Left forelimb (tissue), 1 donor: ENCODE data around the gene GALNT14.
A peak's percentile ranks its signal among the peaks of the same experiment; 100 is the strongest.
"Not testable (repeated sequence)": the region's sequence is repeated elsewhere in the genome, so short reads cannot be mapped to it uniquely, and the experiment has no call there.

Source experiments
- DNase-seq: peaks from one replicate; pipeline ENCODE4 v3.0.0-alpha.2; 2018; ENCODE audit warnings: low spot score

GALNT14 gene

DNA sequence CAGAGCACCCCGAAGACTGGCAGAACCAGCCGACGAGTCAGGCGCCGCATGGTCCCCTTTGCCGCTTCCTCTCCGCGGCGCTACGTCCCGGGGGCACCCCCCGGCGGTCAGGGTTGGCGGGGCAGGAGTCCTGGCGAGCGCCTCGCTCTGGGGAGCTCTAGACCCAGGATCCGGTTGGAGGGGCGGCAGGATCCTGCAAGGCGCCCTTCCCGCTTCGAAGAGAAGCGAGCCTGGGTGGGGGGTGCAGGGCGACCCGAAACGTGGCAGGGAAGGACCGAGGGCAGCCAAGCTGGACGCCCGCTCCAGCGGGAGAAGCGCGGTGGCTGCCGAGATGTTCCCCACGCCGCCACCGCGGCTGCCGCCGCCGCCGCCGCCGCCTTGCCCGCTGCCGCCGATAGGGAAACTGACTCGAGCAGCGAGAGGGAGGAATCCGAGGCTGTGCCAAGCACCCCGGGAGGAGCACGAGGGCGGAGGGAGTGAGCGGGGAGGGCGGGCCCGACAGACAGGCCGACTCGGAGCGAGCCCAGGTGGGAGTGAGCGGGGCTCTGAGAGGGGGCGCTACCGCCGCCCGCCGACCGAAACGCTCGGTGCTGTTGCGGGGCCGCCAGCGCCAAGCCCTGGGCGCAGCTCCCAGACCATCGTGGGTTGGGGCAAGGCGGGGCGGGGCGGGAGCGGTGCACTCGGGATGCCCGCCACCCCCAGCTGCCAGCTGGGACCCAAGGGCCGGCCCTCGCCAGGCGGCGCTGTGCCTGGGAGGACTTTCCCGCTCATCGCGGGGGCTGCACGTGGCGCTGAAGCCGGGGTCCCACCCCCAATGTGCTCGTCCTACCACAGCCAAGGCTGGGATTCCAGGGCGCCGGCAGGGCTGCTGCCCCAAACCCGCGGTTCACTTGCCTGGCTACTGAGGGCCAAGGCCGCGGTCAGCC is at the start of gene GALNT14:
TSS of gene GALNT14 (minus strand) at position 404 of the 926 bp plus-strand sequence. CDS start at position 50, 354 bp downstream.
- DNase-seq: peak; percentile 69

GRCh38 chr2:31187166-31187565 is 48.9 kb upstream of the GALNT14 start:
- DNase-seq: no peak

DNA sequence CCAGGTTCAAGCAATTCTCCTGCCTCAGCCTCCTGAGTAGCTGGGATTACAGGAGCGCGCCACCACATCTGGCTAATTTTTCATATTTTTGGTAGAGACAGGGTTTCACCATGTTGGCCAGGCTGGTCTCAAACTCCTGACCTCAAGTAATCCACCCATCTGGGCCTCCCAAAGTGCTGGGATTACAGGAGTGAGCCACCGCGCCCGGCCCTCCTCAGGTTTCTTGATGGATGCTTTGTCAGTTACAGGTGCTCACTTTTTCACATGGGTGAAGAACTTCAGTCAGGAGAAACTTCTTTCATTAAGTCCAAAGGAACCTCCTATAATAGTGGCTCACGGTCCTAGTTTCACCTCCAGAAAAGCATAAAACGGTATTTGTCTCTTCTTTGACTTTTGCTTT is 45.7 kb upstream of the GALNT14 start:
- not testable (repeated sequence) for DNase-seq

DNA sequence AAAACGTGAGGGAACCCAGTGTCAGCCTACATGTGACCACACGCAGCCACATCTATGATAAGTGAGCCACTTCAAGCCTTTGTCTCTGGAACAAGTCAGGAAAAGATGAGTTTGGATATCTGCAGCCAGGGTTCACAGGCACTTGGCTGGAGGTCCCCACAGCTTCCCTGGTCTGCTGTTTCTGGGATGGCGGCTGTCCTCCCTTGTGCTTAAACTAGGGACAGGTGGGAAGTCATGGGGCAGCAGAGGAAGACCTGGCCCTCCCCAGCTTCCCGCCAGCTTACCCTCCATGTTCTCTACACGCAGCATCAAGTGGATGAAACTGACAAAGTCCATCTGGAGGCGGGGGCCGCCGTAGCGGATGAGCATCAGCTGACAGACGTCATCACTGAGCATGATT is 38.5 kb upstream of the GALNT14 start:
- no peak for DNase-seq

DNA sequence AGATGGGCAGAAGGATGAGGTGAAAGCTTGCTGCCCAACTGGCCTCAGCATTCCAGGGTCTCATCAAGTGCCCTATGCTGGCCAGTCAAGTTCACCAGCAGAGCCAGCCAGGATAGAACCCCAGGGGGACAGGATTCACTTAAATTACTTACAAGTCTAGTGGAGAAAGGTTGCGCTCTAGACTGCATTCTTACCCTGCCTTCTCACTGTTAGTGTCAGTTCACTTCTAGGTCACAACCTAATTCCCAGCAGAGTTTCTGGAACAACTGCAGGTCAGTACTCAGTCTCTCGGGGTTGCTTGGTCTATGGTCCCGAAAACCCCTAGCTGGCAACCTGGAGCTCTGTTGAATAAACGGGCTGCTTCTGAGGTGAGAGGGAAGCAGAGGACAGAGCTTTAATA is 32.9 kb upstream of the GALNT14 start:
- no peak for DNase-seq

- no peak for DNase-seq
Measured at GRCh38 chr2:31170071-31170698, 31.9 kb upstream of the GALNT14 start.

DNA sequence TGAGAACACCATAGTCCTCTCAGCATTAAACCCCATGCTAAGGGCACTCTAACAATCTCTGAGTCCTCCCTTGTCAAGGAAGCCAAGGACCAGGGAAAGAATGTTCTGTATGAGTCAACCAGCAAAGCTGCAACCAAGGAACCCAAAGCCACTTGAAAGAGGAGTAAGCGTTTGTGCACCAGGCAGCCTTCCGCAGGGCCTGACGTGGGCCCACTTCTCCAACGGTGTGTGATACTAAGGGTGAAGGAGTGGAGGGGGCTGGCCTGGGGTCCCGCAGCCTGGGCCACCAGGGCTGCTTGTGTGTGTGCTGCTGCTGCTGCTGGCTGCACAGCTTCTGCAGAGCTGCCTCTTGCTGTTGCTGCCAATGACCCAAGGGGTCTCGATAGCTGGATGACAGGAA is 30.1 kb upstream of the GALNT14 start:
- DNase-seq: no peak

GRCh38 chr2:31166925-31167324 is 28.7 kb upstream of the GALNT14 start:
- no peak for DNase-seq

DNA sequence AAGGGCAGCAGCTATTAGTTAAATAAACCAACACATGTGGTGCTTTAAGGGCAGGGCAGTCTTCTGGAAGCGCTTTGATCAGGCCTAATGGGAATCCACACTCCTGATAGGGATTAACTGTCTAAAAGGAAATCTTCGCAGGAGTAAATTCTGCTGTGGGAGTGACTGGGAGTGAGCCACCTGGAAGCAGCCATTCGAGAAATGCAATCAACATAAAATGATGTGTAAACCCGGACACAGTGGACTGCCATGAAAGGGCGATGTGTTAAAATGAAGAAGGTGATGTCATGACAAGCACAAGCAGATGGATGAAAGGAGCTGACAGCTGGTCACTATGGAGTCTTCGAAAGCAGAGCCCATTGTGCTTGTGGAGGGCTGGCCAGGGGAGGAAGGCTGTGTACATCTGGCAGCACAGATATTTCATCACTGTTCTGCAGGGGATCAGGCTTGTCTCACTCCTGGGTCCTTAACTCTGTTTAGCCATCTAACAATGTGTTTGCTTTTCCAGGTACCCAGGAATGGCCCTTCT is 24.8 kb upstream of the GALNT14 start:
- no peak for DNase-seq

DNA sequence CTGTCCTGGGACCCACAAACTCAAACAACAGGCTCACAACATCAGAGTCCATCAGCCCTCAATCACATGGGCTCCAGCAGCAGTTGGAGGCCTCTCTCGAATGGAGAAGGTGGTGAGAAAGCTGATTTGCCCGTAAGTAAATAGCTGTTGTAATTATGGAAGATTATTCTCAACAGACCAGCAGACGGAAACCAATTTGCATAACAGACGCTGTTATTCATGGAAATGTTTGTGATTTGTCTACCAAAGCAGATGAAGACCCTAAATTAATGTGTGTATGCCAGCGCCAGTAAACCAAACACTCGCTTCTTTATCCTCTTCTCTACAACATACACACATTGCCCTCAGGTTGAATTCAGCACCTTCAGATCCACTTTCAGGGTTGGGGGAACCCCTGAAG is 23.4 kb upstream of the GALNT14 start:
- DNase-seq: no peak

GRCh38 chr2:31151501-31151900 is 13.3 kb upstream of the GALNT14 start:
- no peak for DNase-seq

GRCh38 chr2:31150120-31150670 is 12.0 kb upstream of the GALNT14 start:
- no peak for DNase-seq

DNA sequence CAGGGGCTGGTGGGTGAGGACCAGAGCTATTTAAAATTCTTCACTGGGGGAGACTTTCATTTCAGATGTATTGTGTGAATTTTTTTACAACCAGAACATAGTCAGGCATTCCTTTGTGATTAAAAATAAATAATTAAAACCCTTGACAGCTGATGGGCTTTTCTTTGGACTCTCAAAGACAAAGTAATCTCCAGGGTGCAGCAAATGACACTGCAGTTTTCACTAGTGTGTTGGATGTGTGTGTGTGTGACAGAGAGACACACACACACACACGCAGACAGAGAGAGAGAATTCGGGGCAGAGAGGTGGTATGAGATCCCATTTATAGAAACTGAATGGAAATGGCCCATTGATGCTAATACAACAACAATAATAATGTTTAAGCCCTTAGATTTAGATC is 10.3 kb upstream of the GALNT14 start:
- DNase-seq: no peak

GRCh38 chr2:31147645-31148044 is 9.4 kb upstream of the GALNT14 start:
- no peak for DNase-seq

- no peak for DNase-seq
Measured at GRCh38 chr2:31142110-31142509, 3.9 kb upstream of the GALNT14 start.

GRCh38 chr2:31141443-31142085 is 3.3 kb upstream of the GALNT14 start:
- DNase-seq: no peak

GRCh38 chr2:31140151-31140550 is 1.9 kb upstream of the GALNT14 start:
- no peak for DNase-seq

GRCh38 chr2:31139671-31140070 is 1.4 kb upstream of the GALNT14 start:
- DNase-seq: no peak

GRCh38 chr2:31137211-31138036 is 816 bp downstream of the GALNT14 start:
- no peak for DNase-seq

GRCh38 chr2:31136732-31137131 is 1.5 kb downstream of the GALNT14 start:
- DNase-seq: no peak

DNA sequence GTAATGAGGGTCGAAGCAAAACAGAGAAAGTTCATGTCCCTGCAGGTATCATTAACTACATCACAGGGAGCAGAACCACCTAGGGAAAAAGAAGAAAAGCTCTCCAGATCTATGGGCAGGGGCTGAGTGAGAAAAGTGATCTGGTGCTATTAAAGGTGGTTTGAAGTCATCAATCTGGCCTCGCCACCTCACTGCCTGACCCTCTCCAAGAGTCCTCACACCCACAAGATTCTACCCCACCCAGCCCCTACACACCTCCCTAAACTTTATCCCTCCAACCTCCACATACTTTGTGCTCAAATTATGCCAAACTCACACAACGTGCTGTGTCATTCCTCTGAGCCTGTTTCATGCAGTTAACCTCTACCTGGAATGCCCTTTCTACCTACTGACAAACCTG is 2.2 kb downstream of the GALNT14 start:
- no peak for DNase-seq
